GM19467 (cell line): Measurements from ENCODE around the gene AGPAT1.
"Not testable (repeated sequence)": the region's sequence is repeated elsewhere in the genome, so short reads cannot be mapped to it uniquely, and the experiment has no call there.

Experiments used
- ATAC-seq: cut with Tn5 transposase; IDR thresholded peaks from one replicate; pipeline ENCODE4 v1.9.1; 2021; ENCODE audit warnings: mild to moderate bottlenecking, moderate library complexity; ENCODE audit not compliant: unreplicated experiment

AGPAT1 gene

GRCh38 chr6:32187725-32188380 lies 12.0 kb upstream of the AGPAT1 start:
- not testable (repeated sequence) for ATAC-seq

GRCh38 chr6:32187009-32187709 lies 11.3 kb upstream of the AGPAT1 start:
- ATAC-seq, result no peak

GRCh38 chr6:32186151-32186840 lies 10.4 kb upstream of the AGPAT1 start:
- ATAC-seq, result not testable (repeated sequence)

GRCh38 chr6:32185681-32186131 lies 9.8 kb upstream of the AGPAT1 start:
- not testable (repeated sequence) for ATAC-seq

GRCh38 chr6:32184084-32184640 lies 8.3 kb upstream of the AGPAT1 start, which contains the start of gene AGER:
AGER (minus strand) TSS chr6:32184253; CDS start chr6:32184222, 31 bp downstream.
- ATAC-seq, result no peak

- no peak for ATAC-seq
Observed at GRCh38 chr6:32183483-32184083, 7.7 kb upstream of the AGPAT1 start.

- ATAC-seq, result no peak
Observed at GRCh38 chr6:32183030-32183429, 7.1 kb upstream of the AGPAT1 start.

- no peak for ATAC-seq
Observed at GRCh38 chr6:32182555-32182981, 6.7 kb upstream of the AGPAT1 start.

GRCh38 chr6:32181915-32182529 lies 6.1 kb upstream of the AGPAT1 start:
- no peak for ATAC-seq

GRCh38 chr6:32181148-32181702 lies 5.3 kb upstream of the AGPAT1 start:
- ATAC-seq, result no peak

- ATAC-seq, result no peak
Observed at GRCh38 chr6:32179766-32180405, 4.0 kb upstream of the AGPAT1 start.

GRCh38 chr6:32178547-32179440 lies 2.9 kb upstream of the AGPAT1 start:
- no peak for ATAC-seq

GRCh38 chr6:32177788-32178546 lies 2.1 kb upstream of the AGPAT1 start, which contains the start of gene RNF5:
RNF5 (plus strand) TSS chr6:32178405; CDS start chr6:32178512, 107 bp downstream.
- ATAC-seq, result peak; percentile 81

- peak; percentile 2 for ATAC-seq
Observed at GRCh38 chr6:32177183-32177787, 1.4 kb upstream of the AGPAT1 start.

GRCh38 chr6:32176476-32177182 lies 745 bp upstream of the AGPAT1 start:
- no peak for ATAC-seq

GRCh38 chr6:32175322-32175710 lies 568 bp downstream of the AGPAT1 start:
- no peak for ATAC-seq

GRCh38 chr6:32174416-32174815 lies 1.5 kb downstream of the AGPAT1 start:
- no peak for ATAC-seq
